B cell (primary cell): ENCODE data around the gene ADAMTSL2.

Experiments
- EZH2 ChIP-seq: IDR thresholded peaks from 2 replicates; pipeline ENCODE4 v1.6.1; 2012; ENCODE audit warnings: borderline replicate concordance, low read depth, mild to moderate bottlenecking, moderate library complexity, low read length; ENCODE audit not compliant: insufficient read depth, poor library complexity, severe bottlenecking
- TF ChIP-seq, protein P1 (sequence below): fragments of 200-600 bp; IDR thresholded peaks from one replicate; pipeline ENCODE4 v1.8.0; 2022; ENCODE audit warnings: antibody characterized with exemption, mild to moderate bottlenecking

DNA sequence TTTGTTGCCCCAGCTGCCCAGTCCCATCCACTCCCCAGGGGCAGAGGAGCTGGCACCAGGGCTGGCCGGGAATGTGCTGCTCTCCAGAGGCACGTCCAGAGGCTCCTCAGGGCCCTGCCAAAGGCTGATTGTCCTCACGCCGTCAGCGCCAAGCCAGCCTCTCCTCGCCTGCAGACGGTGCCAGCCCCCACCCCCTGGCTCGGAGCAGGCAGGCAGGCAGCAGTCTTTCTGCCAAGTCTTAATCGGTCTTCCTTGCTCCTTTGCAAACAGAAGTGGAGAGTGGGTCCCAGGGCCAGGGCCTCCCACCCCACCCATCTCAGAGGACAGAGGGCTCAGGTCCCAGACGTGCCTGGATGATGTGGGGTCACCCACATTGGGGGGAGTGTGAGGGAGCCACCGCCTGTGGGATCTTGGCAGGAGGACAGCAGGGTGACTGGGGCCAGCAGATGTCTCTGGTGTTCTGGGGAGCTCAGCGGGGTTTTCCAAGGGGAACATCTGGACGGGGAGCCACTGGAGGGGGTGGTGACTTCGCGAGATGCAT, 38.4 kb downstream of the ADAMTSL2 start:
- TF ChIP-seq, protein P1, sequence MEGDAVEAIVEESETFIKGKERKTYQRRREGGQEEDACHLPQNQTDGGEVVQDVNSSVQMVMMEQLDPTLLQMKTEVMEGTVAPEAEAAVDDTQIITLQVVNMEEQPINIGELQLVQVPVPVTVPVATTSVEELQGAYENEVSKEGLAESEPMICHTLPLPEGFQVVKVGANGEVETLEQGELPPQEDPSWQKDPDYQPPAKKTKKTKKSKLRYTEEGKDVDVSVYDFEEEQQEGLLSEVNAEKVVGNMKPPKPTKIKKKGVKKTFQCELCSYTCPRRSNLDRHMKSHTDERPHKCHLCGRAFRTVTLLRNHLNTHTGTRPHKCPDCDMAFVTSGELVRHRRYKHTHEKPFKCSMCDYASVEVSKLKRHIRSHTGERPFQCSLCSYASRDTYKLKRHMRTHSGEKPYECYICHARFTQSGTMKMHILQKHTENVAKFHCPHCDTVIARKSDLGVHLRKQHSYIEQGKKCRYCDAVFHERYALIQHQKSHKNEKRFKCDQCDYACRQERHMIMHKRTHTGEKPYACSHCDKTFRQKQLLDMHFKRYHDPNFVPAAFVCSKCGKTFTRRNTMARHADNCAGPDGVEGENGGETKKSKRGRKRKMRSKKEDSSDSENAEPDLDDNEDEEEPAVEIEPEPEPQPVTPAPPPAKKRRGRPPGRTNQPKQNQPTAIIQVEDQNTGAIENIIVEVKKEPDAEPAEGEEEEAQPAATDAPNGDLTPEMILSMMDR: no peak
- no peak for TF ChIP-seq EZH2
